Liver (tissue), 3 donors: ENCODE results near the gene ARL13B.

ENCODE experiments used
- ATF3 ChIP-seq: IDR thresholded peaks from 2 replicates; pipeline ENCODE4 v1.6.1; 2016; ENCODE audit warnings: antibody characterized with exemption
- FOXA1 ChIP-seq: IDR thresholded peaks from 2 replicates; pipeline ENCODE4 v1.6.1; 2016; ENCODE audit warnings: antibody characterized with exemption
- GABPA ChIP-seq, 2 donors: IDR thresholded peaks in 1 of 2; conservative IDR thresholded peaks in 1 of 2; 2 replicates each; pipeline ENCODE4 v1.6.1; 2016; ENCODE audit warnings: antibody characterized with exemption in 2 of 2, mild to moderate bottlenecking in 1 of 2, moderate library complexity in 1 of 2
- HNF4A ChIP-seq, 2 donors: conservative IDR thresholded peaks; 2 replicates each; pipeline ENCODE4 v1.6.1; 2016; ENCODE audit warnings: antibody characterized with exemption in 2 of 2, mild to moderate bottlenecking in 2 of 2
- NR2F2 ChIP-seq: IDR thresholded peaks from 2 replicates; pipeline ENCODE4 v1.6.1; 2016; ENCODE audit warnings: antibody characterized with exemption
- RAD21 ChIP-seq, 2 donors: IDR thresholded peaks; 2 replicates each; pipeline ENCODE4 v1.6.1; 2016; ENCODE audit warnings: antibody characterized with exemption in 2 of 2, mild to moderate bottlenecking in 2 of 2
- RXRA ChIP-seq, 2 donors: IDR thresholded peaks; 2 replicates each; pipeline ENCODE4 v1.6.1; 2017 to 2018; ENCODE audit warnings: antibody characterized with exemption in 2 of 2, mild to moderate bottlenecking in 1 of 2
- TAF1 ChIP-seq: conservative IDR thresholded peaks from 2 replicates; pipeline ENCODE4 v1.6.1; 2016; ENCODE audit warnings: antibody characterized with exemption, mild to moderate bottlenecking
- YY1 ChIP-seq: IDR thresholded peaks from 2 replicates; pipeline ENCODE4 v1.6.1; 2016; ENCODE audit warnings: antibody characterized with exemption, mild to moderate bottlenecking
- TF ChIP-seq, protein P1 (sequence below): fragments of 150-350 bp; IDR thresholded peaks from 2 replicates; pipeline ENCODE4 v1.5.1; 2017; ENCODE audit warnings: improper control_type of control experiment, low read depth, low read length; ENCODE audit not compliant: missing input control
- TF ChIP-seq, protein P2 (sequence below): IDR thresholded peaks from 2 replicates; pipeline ENCODE4 v1.6.1; 2016; ENCODE audit warnings: antibody characterized with exemption, mild to moderate bottlenecking
- TF ChIP-seq, protein P3 (sequence below): IDR thresholded peaks from 2 replicates; pipeline ENCODE4 v1.6.1; 2016; ENCODE audit warnings: antibody characterized with exemption
- donor health status: healthy.
- donor health status: healthy.

- no peak for TF ChIP-seq ATF3
- TF ChIP-seq TAF1, result no peak
- TF ChIP-seq RAD21 (IDR thresholded peaks at IDR 0.05), result no peak
- TF ChIP-seq, protein P1, sequence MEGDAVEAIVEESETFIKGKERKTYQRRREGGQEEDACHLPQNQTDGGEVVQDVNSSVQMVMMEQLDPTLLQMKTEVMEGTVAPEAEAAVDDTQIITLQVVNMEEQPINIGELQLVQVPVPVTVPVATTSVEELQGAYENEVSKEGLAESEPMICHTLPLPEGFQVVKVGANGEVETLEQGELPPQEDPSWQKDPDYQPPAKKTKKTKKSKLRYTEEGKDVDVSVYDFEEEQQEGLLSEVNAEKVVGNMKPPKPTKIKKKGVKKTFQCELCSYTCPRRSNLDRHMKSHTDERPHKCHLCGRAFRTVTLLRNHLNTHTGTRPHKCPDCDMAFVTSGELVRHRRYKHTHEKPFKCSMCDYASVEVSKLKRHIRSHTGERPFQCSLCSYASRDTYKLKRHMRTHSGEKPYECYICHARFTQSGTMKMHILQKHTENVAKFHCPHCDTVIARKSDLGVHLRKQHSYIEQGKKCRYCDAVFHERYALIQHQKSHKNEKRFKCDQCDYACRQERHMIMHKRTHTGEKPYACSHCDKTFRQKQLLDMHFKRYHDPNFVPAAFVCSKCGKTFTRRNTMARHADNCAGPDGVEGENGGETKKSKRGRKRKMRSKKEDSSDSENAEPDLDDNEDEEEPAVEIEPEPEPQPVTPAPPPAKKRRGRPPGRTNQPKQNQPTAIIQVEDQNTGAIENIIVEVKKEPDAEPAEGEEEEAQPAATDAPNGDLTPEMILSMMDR, result no peak
- TF ChIP-seq RXRA (IDR thresholded peaks at IDR 0.05), result no peak
- TF ChIP-seq, protein P2, sequence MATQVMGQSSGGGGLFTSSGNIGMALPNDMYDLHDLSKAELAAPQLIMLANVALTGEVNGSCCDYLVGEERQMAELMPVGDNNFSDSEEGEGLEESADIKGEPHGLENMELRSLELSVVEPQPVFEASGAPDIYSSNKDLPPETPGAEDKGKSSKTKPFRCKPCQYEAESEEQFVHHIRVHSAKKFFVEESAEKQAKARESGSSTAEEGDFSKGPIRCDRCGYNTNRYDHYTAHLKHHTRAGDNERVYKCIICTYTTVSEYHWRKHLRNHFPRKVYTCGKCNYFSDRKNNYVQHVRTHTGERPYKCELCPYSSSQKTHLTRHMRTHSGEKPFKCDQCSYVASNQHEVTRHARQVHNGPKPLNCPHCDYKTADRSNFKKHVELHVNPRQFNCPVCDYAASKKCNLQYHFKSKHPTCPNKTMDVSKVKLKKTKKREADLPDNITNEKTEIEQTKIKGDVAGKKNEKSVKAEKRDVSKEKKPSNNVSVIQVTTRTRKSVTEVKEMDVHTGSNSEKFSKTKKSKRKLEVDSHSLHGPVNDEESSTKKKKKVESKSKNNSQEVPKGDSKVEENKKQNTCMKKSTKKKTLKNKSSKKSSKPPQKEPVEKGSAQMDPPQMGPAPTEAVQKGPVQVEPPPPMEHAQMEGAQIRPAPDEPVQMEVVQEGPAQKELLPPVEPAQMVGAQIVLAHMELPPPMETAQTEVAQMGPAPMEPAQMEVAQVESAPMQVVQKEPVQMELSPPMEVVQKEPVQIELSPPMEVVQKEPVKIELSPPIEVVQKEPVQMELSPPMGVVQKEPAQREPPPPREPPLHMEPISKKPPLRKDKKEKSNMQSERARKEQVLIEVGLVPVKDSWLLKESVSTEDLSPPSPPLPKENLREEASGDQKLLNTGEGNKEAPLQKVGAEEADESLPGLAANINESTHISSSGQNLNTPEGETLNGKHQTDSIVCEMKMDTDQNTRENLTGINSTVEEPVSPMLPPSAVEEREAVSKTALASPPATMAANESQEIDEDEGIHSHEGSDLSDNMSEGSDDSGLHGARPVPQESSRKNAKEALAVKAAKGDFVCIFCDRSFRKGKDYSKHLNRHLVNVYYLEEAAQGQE, result no peak
- no peak for TF ChIP-seq HNF4A (conservative IDR thresholded peaks at IDR 0.05)
- TF ChIP-seq FOXA1, result no peak
- TF ChIP-seq YY1, result no peak
- no peak for TF ChIP-seq NR2F2
- no peak for TF ChIP-seq GABPA (IDR thresholded peaks at IDR 0.05 in 1 of 2, conservative IDR thresholded peaks at IDR 0.05 in 1 of 2)
- TF ChIP-seq, protein P3, sequence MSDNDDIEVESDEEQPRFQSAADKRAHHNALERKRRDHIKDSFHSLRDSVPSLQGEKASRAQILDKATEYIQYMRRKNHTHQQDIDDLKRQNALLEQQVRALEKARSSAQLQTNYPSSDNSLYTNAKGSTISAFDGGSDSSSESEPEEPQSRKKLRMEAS, result no peak
Measured at GRCh38 chr3:94070341-94070911, 90.5 kb downstream of the ARL13B start.
